GM06990 (cell line): ENCODE measurements around the gene CCDC47.

Source experiments
- DNase-seq: peaks from one replicate; pipeline ENCODE4 v3.0.0-alpha.2; 2011; ENCODE audit not compliant: insufficient read length; ENCODE audit errors: extremely low read depth
- H3K27me3 ChIP-seq: replicated peaks from 2 replicates; pipeline ENCODE4 v1.6.0; 2011; ENCODE audit warnings: low read length; ENCODE audit not compliant: control insufficient read depth, insufficient read depth
- H3K36me3 ChIP-seq: 2 replicates; pipeline ENCODE4 v1.5.1; 2011; ENCODE audit warnings: low read length; ENCODE audit not compliant: control insufficient read depth, insufficient read depth
- H3K4me3 ChIP-seq: replicated peaks from 2 replicates; pipeline ENCODE4 v1.5.1; 2011; ENCODE audit warnings: low read depth, mild to moderate bottlenecking, control low read depth, low read length
- CTCF ChIP-seq: IDR thresholded peaks from 2 replicates; pipeline ENCODE4 v1.5.1; 2011; ENCODE audit warnings: low read length, control low read depth, mild to moderate bottlenecking, inconsistent platforms; ENCODE audit not compliant: insufficient read depth, poor library complexity, severe bottlenecking

CCDC47 gene

GRCh38 chr17:63773272-63774140 lies at the start of gene CCDC47:
TSS of gene CCDC47 (minus strand) at chr17:63773597. CDS start at chr17:63766175, 7,422 bp downstream.
- peak within 1 kb of the TSS; percentile 96 for H3K4me3 ChIP-seq
- no peak for TF ChIP-seq CTCF
- DNase-seq, result peak; percentile 99
- H3K36me3 ChIP-seq, result peaks cover 4% of the 10 kb centered on the region
- H3K27me3 ChIP-seq, result no peaks in the 10 kb centered on the region

- TF ChIP-seq CTCF, result no peak
- no peaks in the 10 kb centered on the region for H3K27me3 ChIP-seq
- no peak overlapping the region for H3K4me3 ChIP-seq
- DNase-seq, result no peak
- H3K36me3 ChIP-seq, result peaks cover 49% of the 10 kb centered on the region
Observed at GRCh38 chr17:63822537-63822936, 49.1 kb upstream of the CCDC47 start.

GRCh38 chr17:63821804-63822203 lies 48.4 kb upstream of the CCDC47 start:
- Histone ChIP-seq H3K4me3 (no peak overlapping the region), H3K36me3 (peaks cover 53% of the 10 kb centered on the region)
- no peak for TF ChIP-seq CTCF

GRCh38 chr17:63820963-63821561 lies 47.7 kb upstream of the CCDC47 start:
- no peak for DNase-seq
- Histone ChIP-seq H3K36me3 (peaks cover 54% of the 10 kb centered on the region), H3K4me3 (no peak overlapping the region), H3K27me3 (no peaks in the 10 kb centered on the region)
- TF ChIP-seq CTCF, result no peak

More at GRCh38 chr17:63821804-63822203, 48.4 kb upstream of the CCDC47 start:
- no peak for DNase-seq
- H3K27me3 ChIP-seq, result no peaks in the 10 kb centered on the region

GRCh38 chr17:63819585-63820537 lies 46.5 kb upstream of the CCDC47 start:
- no peaks in the 10 kb centered on the region for H3K27me3 ChIP-seq
- no peak for TF ChIP-seq CTCF
- peaks cover 59% of the 10 kb centered on the region for H3K36me3 ChIP-seq
- H3K4me3 ChIP-seq, result no peak overlapping the region
- DNase-seq, result no peak
